ENCODE results near the gene DENND4A. TPM values are rescaled to one million over a fixed set of nuclear protein-coding genes. Genes with fewer than 3 reads are reported as not detected.

DENND4A gene
- total RNA-seq, 4 donors from 2014 or later: 16.5 to 40.4 (median 24.5) TPM

DNA sequence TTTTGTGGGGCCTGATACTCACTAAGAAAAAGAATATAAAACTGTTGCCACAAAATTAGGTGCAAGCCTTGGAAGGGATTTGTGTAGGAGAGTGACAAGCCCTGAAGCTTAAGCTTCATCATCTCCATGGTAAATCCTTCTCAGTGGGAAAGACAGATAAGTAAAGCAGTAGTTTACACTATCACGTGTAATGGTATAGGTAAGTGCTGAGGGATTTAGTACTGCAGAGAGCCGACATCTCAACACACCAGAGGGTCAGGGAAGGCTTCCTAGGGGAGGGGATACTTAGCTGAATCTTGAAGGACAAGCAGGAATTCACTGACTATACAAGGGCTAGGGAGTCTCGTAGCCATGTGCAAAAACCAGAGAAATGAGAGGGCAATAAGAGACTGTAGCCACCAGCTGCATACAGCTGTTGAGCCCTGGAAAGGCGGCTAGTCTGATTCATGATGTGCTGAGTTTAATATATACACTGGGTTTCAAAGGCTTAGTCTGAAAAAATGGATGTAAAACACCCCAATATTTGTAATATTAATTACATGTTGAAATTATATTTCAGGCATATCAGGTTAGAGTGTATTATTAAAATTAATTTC, 159.2 kb downstream of the DENND4A start:
- WGBS, 2 donors (ENCODE audit: low coverage in 1 of 2): 60 to 78% methylated on average over 1 to 4 of the region's 4 CpGs
- in situ Hi-C loops (cut with MboI; ENCODE audit: low pct_ligation_motif_present in 1 of 4, low pct_unique_long_range_greater_than_20kb in 1 of 4, low sequenced_read_pairs in 3 of 4): loop anchor here in 3 of 4 donors (10.0 to 25.0 kb wide), 3 partner anchors 222 to 554 kb away; partner anchors contain the start of gene RAB11A (in 1 of the 3)
- no peaks in the 10 kb centered on the region for H3K27me3 ChIP-seq
- intact Hi-C loops (cut with DNase I; ENCODE audit: low total_unique reads): no loop called here
- no peaks in the 10 kb centered on the region for H3K9me3 ChIP-seq
- no peaks in the 10 kb centered on the region for H3K4me1 ChIP-seq
- DNase-seq: no peak
- H3K36me3 ChIP-seq: no peaks in the 10 kb centered on the region
- TF ChIP-seq POLR2A (IDR thresholded peaks at IDR 0.05) (no peak), POLR2AphosphoS5 (IDR thresholded peaks at IDR 0.05) (peak in 2 of 3 donors; percentile 46)
- no peak overlapping the region for H3K4me3 ChIP-seq
- no peak overlapping the region for H3K27ac ChIP-seq

DNA sequence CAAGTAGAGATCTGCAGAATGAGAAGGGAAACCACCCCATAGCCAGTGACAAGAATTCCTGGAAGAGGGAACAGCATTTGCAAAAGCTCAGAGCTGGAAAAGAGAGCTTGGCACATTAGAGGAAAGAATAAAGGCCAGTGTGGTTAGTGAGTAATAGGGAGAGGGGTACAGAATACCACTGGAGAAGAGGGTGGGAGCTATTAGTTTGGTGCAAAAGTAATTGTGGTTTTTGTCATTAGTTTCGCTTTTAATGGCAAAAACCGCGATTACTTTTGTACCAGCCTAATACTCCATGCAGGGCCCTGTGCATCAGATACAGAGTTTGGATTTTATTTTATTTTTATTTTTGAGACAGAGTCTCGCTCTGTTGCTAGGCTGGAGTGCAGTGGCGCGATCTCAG, 160.6 kb downstream of the DENND4A start:
- Histone ChIP-seq H3K27me3 (no peaks in the 10 kb centered on the region), H3K4me3 (no peak overlapping the region), H3K9me3 (no peaks in the 10 kb centered on the region), H3K27ac (no peak overlapping the region), H3K4me1 (no peaks in the 10 kb centered on the region), H3K36me3 (no peaks in the 10 kb centered on the region)
- intact Hi-C loops (cut with DNase I; ENCODE audit: low total_unique reads): no loop called here
- no peak for DNase-seq
- 79 to 80% methylated on average over 3 to 6 of the region's 6 CpGs for WGBS, 2 donors (ENCODE audit: low coverage in 1 of 2)
- in situ Hi-C loops (cut with MboI; ENCODE audit: low pct_ligation_motif_present in 1 of 4, low pct_unique_long_range_greater_than_20kb in 1 of 4, low sequenced_read_pairs in 3 of 4): loop anchor here in 3 of 4 donors (10.0 to 25.0 kb wide), 3 partner anchors 223 to 556 kb away; partner anchors contain the start of gene RAB11A (in 1 of the 3)
- TF ChIP-seq POLR2A (IDR thresholded peaks at IDR 0.05): no peak
- TF ChIP-seq EP300 (IDR thresholded peaks at IDR 0.05; ENCODE audit: low read depth): no peak
- no peak for TF ChIP-seq POLR2AphosphoS5 (IDR thresholded peaks at IDR 0.05)
- TF ChIP-seq, protein P1, sequence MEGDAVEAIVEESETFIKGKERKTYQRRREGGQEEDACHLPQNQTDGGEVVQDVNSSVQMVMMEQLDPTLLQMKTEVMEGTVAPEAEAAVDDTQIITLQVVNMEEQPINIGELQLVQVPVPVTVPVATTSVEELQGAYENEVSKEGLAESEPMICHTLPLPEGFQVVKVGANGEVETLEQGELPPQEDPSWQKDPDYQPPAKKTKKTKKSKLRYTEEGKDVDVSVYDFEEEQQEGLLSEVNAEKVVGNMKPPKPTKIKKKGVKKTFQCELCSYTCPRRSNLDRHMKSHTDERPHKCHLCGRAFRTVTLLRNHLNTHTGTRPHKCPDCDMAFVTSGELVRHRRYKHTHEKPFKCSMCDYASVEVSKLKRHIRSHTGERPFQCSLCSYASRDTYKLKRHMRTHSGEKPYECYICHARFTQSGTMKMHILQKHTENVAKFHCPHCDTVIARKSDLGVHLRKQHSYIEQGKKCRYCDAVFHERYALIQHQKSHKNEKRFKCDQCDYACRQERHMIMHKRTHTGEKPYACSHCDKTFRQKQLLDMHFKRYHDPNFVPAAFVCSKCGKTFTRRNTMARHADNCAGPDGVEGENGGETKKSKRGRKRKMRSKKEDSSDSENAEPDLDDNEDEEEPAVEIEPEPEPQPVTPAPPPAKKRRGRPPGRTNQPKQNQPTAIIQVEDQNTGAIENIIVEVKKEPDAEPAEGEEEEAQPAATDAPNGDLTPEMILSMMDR (IDR thresholded peaks at IDR 0.05): no peak

DNA sequence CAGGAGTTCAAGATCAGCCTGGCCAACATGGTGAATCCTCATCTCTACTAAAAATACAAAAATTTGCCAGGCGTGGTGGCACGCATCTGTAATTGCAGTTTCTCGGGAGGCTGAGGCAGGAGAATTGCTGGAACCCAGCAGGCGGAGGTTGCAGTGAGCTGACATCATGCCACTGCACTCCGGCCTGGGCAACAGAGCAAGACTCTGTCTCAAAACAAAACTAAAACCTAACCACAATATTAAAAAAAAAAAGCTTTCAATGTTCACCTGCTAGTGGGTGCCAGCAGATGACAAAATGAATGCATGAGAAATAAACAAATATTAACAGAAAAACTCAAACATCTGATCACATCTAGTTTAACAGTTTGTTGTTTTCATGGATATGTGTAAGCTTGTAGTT, 161.3 kb downstream of the DENND4A start:
- Histone ChIP-seq H3K9me3 (no peaks in the 10 kb centered on the region), H3K27me3 (no peaks in the 10 kb centered on the region), H3K4me1 (no peaks in the 10 kb centered on the region), H3K36me3 (no peaks in the 10 kb centered on the region), H3K4me3 (no peak overlapping the region), H3K27ac (no peak overlapping the region)
- 81% methylated on average over 5 of the region's 5 CpGs; no CpG with 5 or more reads in 1 of the 2 donors for WGBS, 2 donors (ENCODE audit: low coverage in 1 of 2)
- no peak for DNase-seq
- intact Hi-C loops (cut with DNase I; ENCODE audit: low total_unique reads): no loop called here
- in situ Hi-C loops (cut with MboI; ENCODE audit: low pct_ligation_motif_present in 1 of 4, low pct_unique_long_range_greater_than_20kb in 1 of 4, low sequenced_read_pairs in 3 of 4): loop anchor here in 3 of 4 donors (10.0 to 25.0 kb wide), 3 partner anchors 224 to 557 kb away; partner anchors contain the start of gene RAB11A (in 1 of the 3)
- TF ChIP-seq POLR2A (IDR thresholded peaks at IDR 0.05) (no peak), EP300 (IDR thresholded peaks at IDR 0.05; ENCODE audit: low read depth) (no peak), POLR2AphosphoS5 (IDR thresholded peaks at IDR 0.05) (no peak)
- TF ChIP-seq, protein P1 (IDR thresholded peaks at IDR 0.05): no peak

DNA sequence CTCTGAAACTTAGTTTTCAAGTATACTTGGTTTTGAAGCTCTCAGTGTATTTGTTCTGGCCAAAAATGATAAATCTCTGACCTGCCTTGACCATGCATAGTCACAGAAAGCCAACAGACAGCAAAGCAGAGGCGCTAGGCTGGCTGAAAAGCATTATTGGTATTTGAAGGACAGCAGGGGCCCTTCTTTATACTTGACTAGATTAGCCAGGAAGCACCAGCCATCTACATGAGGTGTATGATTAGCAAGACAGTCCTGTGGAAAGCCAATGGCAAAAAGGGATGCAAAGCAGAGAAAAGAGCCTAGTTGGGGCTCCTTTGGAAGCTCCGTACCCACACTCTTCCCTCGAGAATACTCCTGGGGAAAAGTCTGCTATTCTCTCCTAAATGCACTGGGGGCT, 162.5 kb downstream of the DENND4A start:
- TF ChIP-seq POLR2AphosphoS5 (IDR thresholded peaks at IDR 0.05): no peak
- TF ChIP-seq, protein P1 (IDR thresholded peaks at IDR 0.05): no peak
- WGBS, 2 donors (ENCODE audit: low coverage in 1 of 2): 82 to 89% methylated on average over 2 to 3 of the region's 3 CpGs
- H3K36me3 ChIP-seq: no peaks in the 10 kb centered on the region
- DNase-seq: no peak
- in situ Hi-C loops (cut with MboI; ENCODE audit: low pct_ligation_motif_present in 1 of 4, low pct_unique_long_range_greater_than_20kb in 1 of 4, low sequenced_read_pairs in 3 of 4): loop anchor here in 3 of 4 donors (25.0 kb wide), 2 partner anchors 233 to 558 kb away; partner anchors contain the start of gene RAB11A (in 1 of the 3)
- H3K9me3 ChIP-seq: no peaks in the 10 kb centered on the region
- H3K4me1 ChIP-seq: no peaks in the 10 kb centered on the region
- H3K27ac ChIP-seq: no peak overlapping the region
- intact Hi-C loops (cut with DNase I; ENCODE audit: low total_unique reads): no loop called here
- H3K4me3 ChIP-seq: no peak overlapping the region
- H3K27me3 ChIP-seq: no peaks in the 10 kb centered on the region

All from transverse colon (tissue), 4 donors.